Vagina (tissue), 2 donors: ENCODE results near the gene GATAD2A. TPM values are rescaled to one million over a fixed set of nuclear protein-coding genes. Genes with fewer than 3 reads are reported as not detected.

ENCODE experiments used
- DNase-seq, 2 donors: peaks; one replicate each; pipeline ENCODE4 v3.0.0-alpha.2; 2017; ENCODE audit errors: extremely low spot score in 2 of 2
- H3K27ac ChIP-seq: fragments of 200-600 bp; sonication (generic); one replicate; pipeline ENCODE4 v1.5.1; 2019
- H3K27me3 ChIP-seq: fragments of 200-600 bp; sonication (generic); one replicate; pipeline ENCODE4 v1.5.1; 2019
- H3K36me3 ChIP-seq, 2 donors: fragments of 200-600 bp; sonication (generic); one replicate each; pipeline ENCODE4 v1.5.1; 2017 to 2019
- H3K4me1 ChIP-seq: fragments of 200-600 bp; sonication (generic); one replicate; pipeline ENCODE4 v1.5.1; 2019
- H3K4me3 ChIP-seq, 2 donors: fragments of 200-600 bp; sonication (generic); 1 replicate in 1 of 2; 2 replicates in 1 of 2; pipeline ENCODE4 v1.5.1; 2016 to 2019
- H3K9me3 ChIP-seq: fragments of 200-600 bp; sonication (generic); one replicate; pipeline ENCODE4 v1.5.1; 2019
- CTCF ChIP-seq, 3 experiments: fragments of 450-650 bp in 2 of 3; fragments of 200-600 bp in 1 of 3; sonication (generic) in 1 of 3; IDR thresholded peaks; one replicate each; pipeline ENCODE4 v1.5.1; 2017 to 2019; ENCODE audit warnings: antibody characterized with exemption in 3 of 3, mild to moderate bottlenecking in 2 of 3, moderate library complexity in 2 of 3
- POLR2A ChIP-seq, 2 donors: fragments of 450-650 bp; IDR thresholded peaks; one replicate each; pipeline ENCODE4 v1.6.1; 2017; ENCODE audit warnings: antibody characterized with exemption in 2 of 2, mild to moderate bottlenecking in 2 of 2, moderate library complexity in 2 of 2
- POLR2AphosphoS5 ChIP-seq, 2 donors: sonication (generic); formaldehyde crosslinking; IDR thresholded peaks; one replicate each; pipeline ENCODE4 v1.9.0; 2017; ENCODE audit warnings: antibody characterized with exemption in 2 of 2, mild to moderate bottlenecking in 2 of 2, low read depth in 1 of 2; ENCODE audit not compliant: insufficient read depth in 1 of 2
- intact Hi-C: fragments of 100-400 bp; cut with DNase I; formaldehyde crosslinking; loops from one replicate; pipeline ENCODE4 v1.15.1; 2023
- total RNA-seq: library from RNA; depleted of rRNA; stranded (reverse); fragments of >200 nt; gene quantifications from one replicate; pipeline ENCODE4 v1.2.3, GENCODE V29; 2016

Gene GATAD2A
- total RNA-seq, 1 donor from 2014 or later, result 49.6 TPM

GRCh38 chr19:19502808-19503602 is 97.5 kb downstream of the GATAD2A start:
- no peaks in the 10 kb centered on the region for H3K4me1 ChIP-seq
- H3K9me3 ChIP-seq, result no peaks in the 10 kb centered on the region
- intact Hi-C loops, result no loop called here
- DNase-seq, result no peak
- H3K36me3 ChIP-seq, result peaks cover 0 to 66% of the 10 kb centered on the region in 2 donors
- H3K4me3 ChIP-seq, result no peak overlapping the region
- no peak overlapping the region for H3K27ac ChIP-seq
- no peaks in the 10 kb centered on the region for H3K27me3 ChIP-seq
- TF ChIP-seq CTCF (IDR thresholded peaks at IDR 0.05) (no peak), POLR2AphosphoS5 (IDR thresholded peaks at IDR 0.05; ENCODE audit: insufficient read depth in 1 of 2, low read depth in 1 of 2) (no peak), POLR2A (IDR thresholded peaks at IDR 0.05) (no peak)

GRCh38 chr19:19504754-19505668 is 99.5 kb downstream of the GATAD2A start:
- no peak overlapping the region for H3K4me3 ChIP-seq
- peaks cover 0 to 46% of the 10 kb centered on the region in 2 donors for H3K36me3 ChIP-seq
- no peaks in the 10 kb centered on the region for H3K27me3 ChIP-seq
- H3K9me3 ChIP-seq, result no peaks in the 10 kb centered on the region
- TF ChIP-seq CTCF (IDR thresholded peaks at IDR 0.05), result no peak
- no peak for TF ChIP-seq POLR2AphosphoS5 (IDR thresholded peaks at IDR 0.05; ENCODE audit: insufficient read depth in 1 of 2, low read depth in 1 of 2)
- no peak for TF ChIP-seq POLR2A (IDR thresholded peaks at IDR 0.05)
- DNase-seq, result no peak
- no peak overlapping the region for H3K27ac ChIP-seq
- intact Hi-C loops, result no loop called here
- no peaks in the 10 kb centered on the region for H3K4me1 ChIP-seq

- no peak for DNase-seq
Observed at GRCh38 chr19:19505669-19506326, 100.3 kb downstream of the GATAD2A start.

GRCh38 chr19:19506592-19506991 is 101.1 kb downstream of the GATAD2A start:
- Histone ChIP-seq H3K4me3 (no peak overlapping the region), H3K9me3 (no peaks in the 10 kb centered on the region), H3K36me3 (peaks cover 0 to 30% of the 10 kb centered on the region in 2 donors), H3K4me1 (no peaks in the 10 kb centered on the region), H3K27ac (no peak overlapping the region), H3K27me3 (no peaks in the 10 kb centered on the region)
- TF ChIP-seq POLR2AphosphoS5 (IDR thresholded peaks at IDR 0.05; ENCODE audit: insufficient read depth in 1 of 2, low read depth in 1 of 2) (no peak), POLR2A (IDR thresholded peaks at IDR 0.05) (no peak), CTCF (IDR thresholded peaks at IDR 0.05) (no peak)
- DNase-seq, result no peak
- intact Hi-C loops, result no loop called here

More at GRCh38 chr19:19505669-19506326, 100.3 kb downstream of the GATAD2A start:
- H3K27me3 ChIP-seq, result no peaks in the 10 kb centered on the region
- no peak overlapping the region for H3K4me3 ChIP-seq
- intact Hi-C loops, result no loop called here
- peaks cover 0 to 38% of the 10 kb centered on the region in 2 donors for H3K36me3 ChIP-seq
- H3K4me1 ChIP-seq, result no peaks in the 10 kb centered on the region
- H3K9me3 ChIP-seq, result no peaks in the 10 kb centered on the region
- no peak overlapping the region for H3K27ac ChIP-seq
- TF ChIP-seq POLR2A (IDR thresholded peaks at IDR 0.05), result no peak
- no peak for TF ChIP-seq CTCF (IDR thresholded peaks at IDR 0.05)
